Stomach smooth muscle (tissue), 2 donors: ENCODE data around the gene EIF3M.

ENCODE experiments used
- H3K27ac ChIP-seq: one replicate; pipeline ENCODE4 v1.7.0; 2013; ENCODE audit warnings: mild to moderate bottlenecking, low read length, inconsistent platforms
- H3K27me3 ChIP-seq, 2 donors: one replicate each; pipeline ENCODE4 v1.7.0; 2013; ENCODE audit warnings: low read length in 2 of 2; ENCODE audit not compliant: insufficient read depth in 2 of 2, control insufficient read depth in 1 of 2
- H3K36me3 ChIP-seq, 2 donors: one replicate each; pipeline ENCODE4 v1.7.0; 2013; ENCODE audit warnings: low read length in 2 of 2; ENCODE audit not compliant: control insufficient read depth in 2 of 2, insufficient read depth in 2 of 2
- H3K4me1 ChIP-seq: one replicate; pipeline ENCODE4 v1.7.0; 2013; ENCODE audit warnings: low read length; ENCODE audit not compliant: control insufficient read depth, insufficient read depth
- H3K4me3 ChIP-seq, 2 donors: one replicate each; pipeline ENCODE4 v1.7.0; 2013; ENCODE audit warnings: low read length in 2 of 2
- H3K9ac ChIP-seq, 2 donors: one replicate each; pipeline ENCODE4 v1.7.0; 2013; ENCODE audit warnings: low read length in 2 of 2, mild to moderate bottlenecking in 1 of 2
- H3K9me3 ChIP-seq, 2 donors: one replicate each; pipeline ENCODE4 v1.7.0; 2013; ENCODE audit warnings: low read length in 2 of 2; ENCODE audit not compliant: control insufficient read depth in 2 of 2
- donor health status: healthy.
- donor health status: Pancreatic carcinoma.

Gene EIF3M

GRCh38 chr11:32583459-32584271 is at the start of gene EIF3M:
EIF3M (plus strand) TSS chr11:32583831; CDS start chr11:32583888, 57 bp downstream.
- peaks cover 2% of the 10 kb centered on the region for H3K4me1 ChIP-seq
- H3K27me3 ChIP-seq = no peaks in the 10 kb centered on the region
- no peaks in the 10 kb centered on the region for H3K9me3 ChIP-seq
- H3K36me3 ChIP-seq = peaks cover under 1 to 3% of the 10 kb centered on the region in 2 donors
- peak within 1 kb of the TSS; percentile 93 to 98 for H3K4me3 ChIP-seq
- peak within 1 kb of the TSS; percentile 84 to 90 for H3K9ac ChIP-seq
- H3K27ac ChIP-seq = peak within 1 kb of the TSS; percentile 81

GRCh38 chr11:32538804-32539203 is 44.8 kb upstream of the EIF3M start:
- no peak overlapping the region for H3K4me3 ChIP-seq
- H3K36me3 ChIP-seq = no peaks in the 10 kb centered on the region
- no peak overlapping the region for H3K9ac ChIP-seq
- H3K4me1 ChIP-seq = no peaks in the 10 kb centered on the region
- H3K27me3 ChIP-seq = no peaks in the 10 kb centered on the region
- H3K9me3 ChIP-seq = no peaks in the 10 kb centered on the region
- H3K27ac ChIP-seq = no peak overlapping the region

- no peak overlapping the region for H3K9ac ChIP-seq
- H3K27ac ChIP-seq = no peak overlapping the region
- H3K4me1 ChIP-seq = no peaks in the 10 kb centered on the region
- H3K9me3 ChIP-seq = no peaks in the 10 kb centered on the region
- no peaks in the 10 kb centered on the region for H3K27me3 ChIP-seq
- H3K36me3 ChIP-seq = no peaks in the 10 kb centered on the region
- no peak overlapping the region for H3K4me3 ChIP-seq
Measured at GRCh38 chr11:32549611-32550187, 33.9 kb upstream of the EIF3M start.

- H3K9me3 ChIP-seq = no peaks in the 10 kb centered on the region
- H3K4me1 ChIP-seq = no peaks in the 10 kb centered on the region
- H3K9ac ChIP-seq = no peak overlapping the region
- no peaks in the 10 kb centered on the region for H3K36me3 ChIP-seq
- H3K27me3 ChIP-seq = no peaks in the 10 kb centered on the region
- no peak overlapping the region for H3K27ac ChIP-seq
- no peak overlapping the region for H3K4me3 ChIP-seq
Measured at GRCh38 chr11:32550207-32550606, 33.4 kb upstream of the EIF3M start.

- Histone ChIP-seq H3K9ac (no peak overlapping the region), H3K27ac (no peak overlapping the region), H3K36me3 (no peaks in the 10 kb centered on the region), H3K27me3 (no peaks in the 10 kb centered on the region), H3K9me3 (no peaks in the 10 kb centered on the region), H3K4me3 (no peak overlapping the region), H3K4me1 (no peaks in the 10 kb centered on the region)
Measured at GRCh38 chr11:32555091-32555490, 28.5 kb upstream of the EIF3M start.

- Histone ChIP-seq H3K9ac (no peak overlapping the region), H3K9me3 (no peaks in the 10 kb centered on the region), H3K4me1 (no peaks in the 10 kb centered on the region), H3K27ac (no peak overlapping the region), H3K36me3 (no peaks in the 10 kb centered on the region), H3K4me3 (no peak overlapping the region), H3K27me3 (no peaks in the 10 kb centered on the region)
Measured at GRCh38 chr11:32555895-32556294, 27.7 kb upstream of the EIF3M start.

GRCh38 chr11:32561835-32562234 is 21.8 kb upstream of the EIF3M start:
- Histone ChIP-seq H3K36me3 (no peaks in the 10 kb centered on the region), H3K27ac (no peak overlapping the region), H3K4me3 (no peak overlapping the region), H3K9ac (no peak overlapping the region), H3K4me1 (no peaks in the 10 kb centered on the region), H3K9me3 (no peaks in the 10 kb centered on the region), H3K27me3 (no peaks in the 10 kb centered on the region)

- no peak overlapping the region for H3K9ac ChIP-seq
- no peaks in the 10 kb centered on the region for H3K9me3 ChIP-seq
- H3K36me3 ChIP-seq = no peaks in the 10 kb centered on the region
- no peaks in the 10 kb centered on the region for H3K4me1 ChIP-seq
- no peak overlapping the region for H3K4me3 ChIP-seq
- no peaks in the 10 kb centered on the region for H3K27me3 ChIP-seq
- H3K27ac ChIP-seq = no peak overlapping the region
Measured at GRCh38 chr11:32562839-32563599, 20.6 kb upstream of the EIF3M start.

- H3K9me3 ChIP-seq = no peaks in the 10 kb centered on the region
- no peak overlapping the region for H3K27ac ChIP-seq
- H3K4me1 ChIP-seq = no peaks in the 10 kb centered on the region
Measured at GRCh38 chr11:32563600-32563959, 20.1 kb upstream of the EIF3M start.

GRCh38 chr11:32566517-32566916 is 17.1 kb upstream of the EIF3M start:
- Histone ChIP-seq H3K27ac (no peak overlapping the region), H3K9me3 (no peaks in the 10 kb centered on the region), H3K4me3 (no peak overlapping the region), H3K9ac (no peak overlapping the region), H3K36me3 (no peaks in the 10 kb centered on the region), H3K27me3 (no peaks in the 10 kb centered on the region), H3K4me1 (no peaks in the 10 kb centered on the region)

More at GRCh38 chr11:32563600-32563959, 20.1 kb upstream of the EIF3M start:
- Histone ChIP-seq H3K4me3 (no peak overlapping the region), H3K27me3 (no peaks in the 10 kb centered on the region), H3K36me3 (no peaks in the 10 kb centered on the region), H3K9ac (no peak overlapping the region)
